Measurements from ENCODE around the gene M6PR.

DNA sequence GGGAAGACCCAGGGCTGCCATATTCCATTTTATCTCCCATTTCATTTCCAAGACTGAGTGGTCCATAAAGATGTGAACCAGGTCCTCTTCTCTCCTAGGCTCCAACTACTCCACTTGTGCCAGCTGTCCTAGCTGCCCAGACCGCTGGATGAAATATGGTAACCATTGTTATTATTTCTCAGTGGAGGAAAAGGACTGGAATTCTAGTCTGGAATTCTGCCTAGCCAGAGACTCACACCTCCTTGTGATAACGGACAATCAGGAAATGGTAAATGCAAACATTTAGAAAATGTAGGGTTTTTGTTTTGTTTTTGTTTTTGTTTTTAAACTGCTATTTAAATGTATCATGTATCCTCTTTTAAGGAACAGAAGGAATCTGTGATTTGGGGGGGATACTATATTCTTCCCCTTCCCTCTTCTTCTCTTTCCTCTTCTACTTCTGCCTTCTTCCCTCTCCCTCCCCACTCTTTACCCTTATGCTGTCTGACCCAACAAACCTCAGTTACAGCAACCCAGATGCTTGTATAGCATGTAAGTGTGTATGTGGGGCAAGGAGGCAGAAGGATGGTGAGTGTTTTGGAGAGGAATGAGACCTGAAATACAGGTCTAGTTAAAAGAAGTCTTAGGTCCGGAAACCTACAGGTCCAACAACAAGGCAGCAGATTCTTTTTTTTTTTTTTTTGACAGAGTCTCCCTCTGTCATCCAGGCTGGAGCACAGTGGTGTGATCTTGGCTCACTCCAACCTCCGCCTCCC, 45.8 kb upstream of the M6PR start:
- TF ChIP-seq CTCF (IDR thresholded peaks at IDR 0.05; ENCODE audit: poor library complexity, severe bottlenecking) (no peak), POLR2AphosphoS5 (IDR thresholded peaks at IDR 0.05) (no peak), EP300 (conservative IDR thresholded peaks at IDR 0.05; ENCODE audit: poor library complexity, severe bottlenecking) (no peak)
- TF ChIP-seq, protein P1, sequence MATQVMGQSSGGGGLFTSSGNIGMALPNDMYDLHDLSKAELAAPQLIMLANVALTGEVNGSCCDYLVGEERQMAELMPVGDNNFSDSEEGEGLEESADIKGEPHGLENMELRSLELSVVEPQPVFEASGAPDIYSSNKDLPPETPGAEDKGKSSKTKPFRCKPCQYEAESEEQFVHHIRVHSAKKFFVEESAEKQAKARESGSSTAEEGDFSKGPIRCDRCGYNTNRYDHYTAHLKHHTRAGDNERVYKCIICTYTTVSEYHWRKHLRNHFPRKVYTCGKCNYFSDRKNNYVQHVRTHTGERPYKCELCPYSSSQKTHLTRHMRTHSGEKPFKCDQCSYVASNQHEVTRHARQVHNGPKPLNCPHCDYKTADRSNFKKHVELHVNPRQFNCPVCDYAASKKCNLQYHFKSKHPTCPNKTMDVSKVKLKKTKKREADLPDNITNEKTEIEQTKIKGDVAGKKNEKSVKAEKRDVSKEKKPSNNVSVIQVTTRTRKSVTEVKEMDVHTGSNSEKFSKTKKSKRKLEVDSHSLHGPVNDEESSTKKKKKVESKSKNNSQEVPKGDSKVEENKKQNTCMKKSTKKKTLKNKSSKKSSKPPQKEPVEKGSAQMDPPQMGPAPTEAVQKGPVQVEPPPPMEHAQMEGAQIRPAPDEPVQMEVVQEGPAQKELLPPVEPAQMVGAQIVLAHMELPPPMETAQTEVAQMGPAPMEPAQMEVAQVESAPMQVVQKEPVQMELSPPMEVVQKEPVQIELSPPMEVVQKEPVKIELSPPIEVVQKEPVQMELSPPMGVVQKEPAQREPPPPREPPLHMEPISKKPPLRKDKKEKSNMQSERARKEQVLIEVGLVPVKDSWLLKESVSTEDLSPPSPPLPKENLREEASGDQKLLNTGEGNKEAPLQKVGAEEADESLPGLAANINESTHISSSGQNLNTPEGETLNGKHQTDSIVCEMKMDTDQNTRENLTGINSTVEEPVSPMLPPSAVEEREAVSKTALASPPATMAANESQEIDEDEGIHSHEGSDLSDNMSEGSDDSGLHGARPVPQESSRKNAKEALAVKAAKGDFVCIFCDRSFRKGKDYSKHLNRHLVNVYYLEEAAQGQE (IDR thresholded peaks at IDR 0.05; ENCODE audit: borderline replicate concordance): no peak
